Common myeloid progenitor, CD34-positive (primary cell): Measurements from ENCODE around the gene IFIT3.
"Not testable (repeated sequence)": the region's sequence is repeated elsewhere in the genome, so short reads cannot be mapped to it uniquely, and the experiment has no call there.

ENCODE experiments used
- CTCF ChIA-PET: fragments of 350-600 bp; sonication (Branson Sonifier 250); formaldehyde crosslinking; loops from one replicate; lab custom pipeline; 2021; ENCODE audit warnings: antibody characterized with exemption; lab: Charles Lee
- POLR2A ChIA-PET: fragments of 350-600 bp; sonication (Branson Sonifier 250); formaldehyde crosslinking; loops from one replicate; lab custom pipeline; 2021; ENCODE audit warnings: antibody characterized with exemption; lab: Charles Lee
- DNase-seq, 3 donors: peaks; one replicate each; pipeline versions ENCODE4 v3.0.0 to v3.0.0-alpha.2; 2013
- H3K27ac ChIP-seq, 2 experiments: 1 replicate in 1 of 2; 2 replicates in 1 of 2; pipeline ENCODE4 v1.7.0; 2013; ENCODE audit warnings: inconsistent platforms in 2 of 2, low read length in 2 of 2, mild to moderate bottlenecking in 2 of 2, low read depth in 1 of 2, moderate library complexity in 1 of 2; ENCODE audit not compliant: severe bottlenecking in 2 of 2, insufficient read depth in 1 of 2, poor library complexity in 1 of 2
- H3K27me3 ChIP-seq, 5 experiments: replicated peaks in 2 of 5; 1 replicate in 3 of 5; 2 replicates in 2 of 5; pipeline versions ENCODE4 v1.6.1 to v1.7.0; 2013; ENCODE audit warnings: low read length in 4 of 5, mild to moderate bottlenecking in 2 of 5, moderate library complexity in 2 of 5, inconsistent platforms in 1 of 5; ENCODE audit not compliant: insufficient read depth in 5 of 5, control insufficient read depth in 4 of 5
- H3K36me3 ChIP-seq, 4 experiments: 1 replicate in 2 of 4; 2 replicates in 2 of 4; pipeline versions ENCODE4 v1.6.1 to v1.7.0; 2013; ENCODE audit warnings: low read length in 3 of 4, control low read depth in 1 of 4, mild to moderate bottlenecking in 1 of 4; ENCODE audit not compliant: control insufficient read depth in 4 of 4, insufficient read depth in 4 of 4
- H3K4me1 ChIP-seq, 4 experiments: 1 replicate in 3 of 4; 2 replicates in 1 of 4; pipeline versions ENCODE4 v1.6.1 to v1.7.1; 2013; ENCODE audit warnings: low read length in 3 of 4, mild to moderate bottlenecking in 3 of 4, control low read depth in 1 of 4, inconsistent platforms in 1 of 4, moderate library complexity in 1 of 4; ENCODE audit not compliant: control insufficient read depth in 4 of 4, insufficient read depth in 4 of 4; ENCODE audit errors: control extremely low read depth in 1 of 4
- H3K4me3 ChIP-seq, 7 experiments: 1 replicate in 4 of 7; 2 replicates in 3 of 7; pipeline versions ENCODE4 v1.5.1 to v1.7.0; 2013; ENCODE audit warnings: mild to moderate bottlenecking in 7 of 7, low read length in 6 of 7, moderate library complexity in 6 of 7, inconsistent platforms in 2 of 7, low read depth in 2 of 7, control low read depth in 1 of 7; ENCODE audit not compliant: insufficient read depth in 4 of 7, control insufficient read depth in 1 of 7; ENCODE audit errors: extremely low read depth in 1 of 7
- H3K9me3 ChIP-seq, 5 experiments: 1 replicate in 4 of 5; 2 replicates in 1 of 5; pipeline versions ENCODE4 v1.6.1 to v1.7.1; 2013; ENCODE audit warnings: low read length in 4 of 5, mild to moderate bottlenecking in 2 of 5, inconsistent platforms in 1 of 5, low read depth in 1 of 5, moderate library complexity in 1 of 5; ENCODE audit not compliant: control insufficient read depth in 4 of 5, insufficient read depth in 2 of 5; ENCODE audit errors: control extremely low read depth in 1 of 5
- WGBS: methylation state at CpG from one replicate; pipeline ENCODE4 v1.1.5; 2013; ENCODE audit not compliant: insufficient coverage; 5-methylcytosine and 5-hydroxymethylcytosine counted together

The IFIT3 gene

GRCh38 chr10:89345367-89346000 is 17.7 kb downstream of the IFIT3 start:
- no peak overlapping the region for H3K27ac ChIP-seq
- 100% methylated on average over 1 of the region's 4 CpGs for WGBS
- peaks cover 4 to 20% (median 8%) of the 10 kb centered on the region in 4 experiments for H3K4me1 ChIP-seq
- H3K27me3 ChIP-seq = no peaks in the 10 kb centered on the region
- H3K4me3 ChIP-seq = no peak overlapping the region
- no peaks in the 10 kb centered on the region for H3K9me3 ChIP-seq
- ChIA-PET POLR2A (no interaction called here), CTCF (no interaction called here)
- DNase-seq = no peak
- H3K36me3 ChIP-seq = peaks cover 0 to 2% (median 0%) of the 10 kb centered on the region in 4 experiments

- 75% methylated on average over 4 of the region's 4 CpGs for WGBS
- peak in 1 of 3 donors; percentile 27 for DNase-seq
- ChIA-PET CTCF (interaction anchor here (1.1 to 3.3 kb wide), 2 partner anchors 14 to 23 kb away, joined by 3 to 12 read pairs; no protein-coding TSS in a partner anchor), POLR2A (interaction anchor here (1.1 kb wide), 1 partner anchor 23 kb away, joined by 4 read pairs; no protein-coding TSS in a partner anchor)
- H3K4me1 ChIP-seq = peaks cover 6 to 31% (median 15%) of the 10 kb centered on the region in 4 experiments
- no peaks in the 10 kb centered on the region for H3K27me3 ChIP-seq
- no peaks in the 10 kb centered on the region for H3K9me3 ChIP-seq
- no peak overlapping the region for H3K27ac ChIP-seq
- H3K4me3 ChIP-seq = no peak overlapping the region
- no peaks in the 10 kb centered on the region for H3K36me3 ChIP-seq
Observed at GRCh38 chr10:89346405-89347254, 18.8 kb downstream of the IFIT3 start.

- Histone ChIP-seq H3K4me1 (peaks cover 6 to 32% (median 20%) of the 10 kb centered on the region in 4 experiments), H3K9me3 (no peaks in the 10 kb centered on the region), H3K27ac (no peak overlapping the region), H3K36me3 (no peaks in the 10 kb centered on the region), H3K4me3 (no peak overlapping the region), H3K27me3 (no peaks in the 10 kb centered on the region)
- CTCF ChIA-PET = interaction anchor here (1.0 to 3.3 kb wide), 3 partner anchors 15 to 21 kb away, joined by 3 to 12 read pairs (median 4); no protein-coding TSS in a partner anchor
- POLR2A ChIA-PET = no interaction called here
- WGBS = 65% methylated on average over 5 of the region's 7 CpGs
- no peak for DNase-seq
Observed at GRCh38 chr10:89347701-89348457, 20.1 kb downstream of the IFIT3 start.

GRCh38 chr10:89348481-89348880 is 20.7 kb downstream of the IFIT3 start:
- DNase-seq = peak in 1 of 3 donors; percentile 33
- no peak overlapping the region for H3K4me3 ChIP-seq
- H3K4me1 ChIP-seq = peaks cover 6 to 32% (median 21%) of the 10 kb centered on the region in 4 experiments
- H3K27ac ChIP-seq = no peak overlapping the region
- 65% methylated on average over 5 of the region's 5 CpGs for WGBS
- POLR2A ChIA-PET = interaction anchor here (0.5 kb wide), 1 partner anchor 295 kb away, joined by 4 read pairs; no protein-coding TSS in a partner anchor
- no peaks in the 10 kb centered on the region for H3K27me3 ChIP-seq
- CTCF ChIA-PET = interaction anchor here (1.0 to 3.3 kb wide), 4 partner anchors 14 to 21 kb away, joined by 3 to 12 read pairs (median 4); no protein-coding TSS in a partner anchor
- peaks cover 0 to under 1% (median 0%) of the 10 kb centered on the region in 5 experiments for H3K9me3 ChIP-seq
- H3K36me3 ChIP-seq = no peaks in the 10 kb centered on the region

GRCh38 chr10:89348975-89349374 is 21.2 kb downstream of the IFIT3 start:
- Histone ChIP-seq H3K4me3 (no peak overlapping the region), H3K27me3 (no peaks in the 10 kb centered on the region), H3K9me3 (peaks cover 0 to 5% (median 3%) of the 10 kb centered on the region in 5 experiments), H3K4me1 (peaks cover 6 to 32% (median 21%) of the 10 kb centered on the region in 4 experiments), H3K36me3 (no peaks in the 10 kb centered on the region), H3K27ac (no peak overlapping the region)
- ChIA-PET CTCF (interaction anchor here (1.0 to 3.3 kb wide), 3 partner anchors 16 to 20 kb away, joined by 3 to 12 read pairs (median 3); no protein-coding TSS in a partner anchor), POLR2A (interaction anchor here (0.5 kb wide), 1 partner anchor 295 kb away, joined by 4 read pairs; no protein-coding TSS in a partner anchor)
- WGBS = 94% methylated on average over 2 of the region's 2 CpGs
- no peak for DNase-seq

- not testable (repeated sequence) for H3K36me3 ChIP-seq, H3K27me3 ChIP-seq, H3K9me3 ChIP-seq
- Histone ChIP-seq H3K27ac (peak overlapping the region; percentile 44 to 61), H3K4me1 (peaks cover 6 to 32% (median 21%) of the 10 kb centered on the region in 4 experiments), H3K4me3 (peak overlapping the region in 2 of 7 experiments; percentile 10 to 21)
- ChIA-PET CTCF (interaction anchor here (2.5 kb wide), 1 partner anchor 11 kb away, joined by 15 read pairs; no protein-coding TSS in a partner anchor), POLR2A (interaction anchor here (0.6 kb wide), 1 partner anchor 49 kb away, joined by 4 read pairs; no protein-coding TSS in a partner anchor)
- WGBS = 42% methylated on average over 4 of the region's 7 CpGs
- DNase-seq = peak in 2 of 3 donors; percentile 38 to 66
Observed at GRCh38 chr10:89350631-89351315, 23.0 kb downstream of the IFIT3 start.
